Measurements from ENCODE around the gene CHAF1A.

- no peak for TF ChIP-seq CTCF (IDR thresholded peaks at IDR 0.05)
- TF ChIP-seq POLR2AphosphoS5 (IDR thresholded peaks at IDR 0.05): no peak
- TF ChIP-seq POLR2A (IDR thresholded peaks at IDR 0.05): no peak
- TF ChIP-seq EP300 (IDR thresholded peaks at IDR 0.05): no peak
Observed at GRCh38 chr19:4388337-4389063, 13.9 kb upstream of the CHAF1A start.
